B cell (primary cell): ENCODE results near the gene TAS1R1. TPM values are rescaled to one million over a fixed set of nuclear protein-coding genes. Genes with fewer than 3 reads are reported as not detected.

Experiments used
- ATAC-seq: fragments of 200-7000 bp; cut with Tn5 transposase; one replicate; pipeline ENCODE4 v1.10.0; 2021; ENCODE audit warnings: low read depth, mild to moderate bottlenecking, moderate number of reproducible peaks, moderate library complexity
- CTCF ChIA-PET: fragments of 350-600 bp; sonication (Branson Sonifier 250); formaldehyde crosslinking; loops from one replicate; lab custom pipeline; 2021; ENCODE audit warnings: antibody characterized with exemption, inconsistent platforms; lab: Charles Lee
- POLR2A ChIA-PET: fragments of 350-600 bp; sonication (Branson Sonifier 250); formaldehyde crosslinking; loops from one replicate; lab custom pipeline; 2021; ENCODE audit warnings: antibody characterized with exemption; lab: Charles Lee
- DNase-seq: peaks from one replicate; pipeline ENCODE4 v3.0.0; 2013
- H2AFZ ChIP-seq: 2 replicates; pipeline ENCODE4 v1.6.1; 2012; ENCODE audit warnings: mild to moderate bottlenecking, low read depth, low read length; ENCODE audit not compliant: insufficient read depth, poor library complexity, severe bottlenecking
- H3K27ac ChIP-seq, 2 donors: 1 replicate in 1 of 2; 2 replicates in 1 of 2; pipeline ENCODE4 v1.5.1; 2012 to 2013; ENCODE audit warnings: low read length in 2 of 2, mild to moderate bottlenecking in 2 of 2, moderate library complexity in 1 of 2
- H3K27me3 ChIP-seq, 4 experiments: fragments of 200-600 bp in 1 of 4; sonication (generic) in 1 of 4; replicated peaks in 1 of 4; 1 replicate in 2 of 4; 2 replicates in 2 of 4; pipeline versions ENCODE4 v1.6.1 to v1.7.0; 2013 to 2016; ENCODE audit warnings: low read length in 3 of 4, mild to moderate bottlenecking in 2 of 4, mixed read lengths in 1 of 4, moderate library complexity in 1 of 4; ENCODE audit not compliant: insufficient read depth in 4 of 4, control insufficient read depth in 3 of 4; ENCODE audit errors: control extremely low read depth in 1 of 4
- H3K36me3 ChIP-seq, 2 experiments: replicated peaks in 1 of 2; 1 replicate in 1 of 2; 2 replicates in 1 of 2; pipeline versions ENCODE4 v1.6.1 to v1.7.1; 2013; ENCODE audit warnings: low read length in 1 of 2; ENCODE audit not compliant: insufficient read depth in 2 of 2, control insufficient read depth in 1 of 2; ENCODE audit errors: control extremely low read depth in 1 of 2, extremely low read depth in 1 of 2
- H3K4me1 ChIP-seq, 2 donors: fragments of 200-600 bp in 1 of 2; sonication (generic) in 1 of 2; 1 replicate in 1 of 2; 2 replicates in 1 of 2; pipeline versions ENCODE4 v1.5.1 to v1.6.1; 2013 to 2017; ENCODE audit warnings: low read length in 2 of 2; ENCODE audit not compliant: control insufficient read depth in 2 of 2, insufficient read depth in 2 of 2
- H3K4me2 ChIP-seq: replicated peaks from 2 replicates; pipeline ENCODE3; 2012; ENCODE audit warnings: mild to moderate bottlenecking, low read depth, low read length; ENCODE audit not compliant: poor library complexity, severe bottlenecking
- H3K4me3 ChIP-seq, 5 experiments: fragments of 200-600 bp in 1 of 5; sonication (generic) in 1 of 5; 1 replicate in 3 of 5; 2 replicates in 2 of 5; pipeline versions ENCODE4 v1.5.1 to v1.7.0; 2011 to 2016; ENCODE audit warnings: low read length in 4 of 5, mild to moderate bottlenecking in 4 of 5, low read depth in 2 of 5, control low read depth in 1 of 5, moderate library complexity in 1 of 5; ENCODE audit not compliant: insufficient read depth in 1 of 5; ENCODE audit errors: control extremely low read depth in 1 of 5, extremely low read depth in 1 of 5
- H3K79me2 ChIP-seq: fragments of 200-600 bp; sonication (generic); one replicate; pipeline ENCODE4 v1.6.0; 2016; ENCODE audit warnings: low read length; ENCODE audit not compliant: control insufficient read depth, insufficient read depth
- H3K9ac ChIP-seq: fragments of 200-600 bp; sonication (generic); 2 replicates; pipeline ENCODE4 v1.6.1; 2017; ENCODE audit warnings: mild to moderate bottlenecking, low read length, moderate library complexity
- H3K9me3 ChIP-seq, 3 donors: one replicate each; pipeline versions ENCODE4 v1.6.1 to v1.7.1; 2013; ENCODE audit warnings: low read length in 2 of 3; ENCODE audit not compliant: control insufficient read depth in 2 of 3, insufficient read depth in 1 of 3; ENCODE audit errors: control extremely low read depth in 1 of 3
- H4K20me1 ChIP-seq: 2 replicates; pipeline ENCODE4 v1.6.0; 2012; ENCODE audit warnings: mild to moderate bottlenecking, low read length; ENCODE audit not compliant: insufficient read depth, control insufficient read depth, poor library complexity, severe bottlenecking
- H3K27ac Mint-ChIP-seq: one replicate; pipeline ENCODE4 v1.8.0; 2021; ENCODE audit warnings: mixed read lengths
- H3K27me3 Mint-ChIP-seq: one replicate; pipeline ENCODE4 v1.8.0; 2021; ENCODE audit warnings: mixed read lengths
- H3K4me1 Mint-ChIP-seq: one replicate; pipeline ENCODE4 v1.8.0; 2021; ENCODE audit warnings: mixed read lengths
- H3K4me3 Mint-ChIP-seq: one replicate; pipeline ENCODE4 v1.8.0; 2021; ENCODE audit warnings: mixed read lengths
- H3K9me3 Mint-ChIP-seq: one replicate; pipeline ENCODE4 v1.8.0; 2022; ENCODE audit warnings: mixed read lengths; ENCODE audit not compliant: insufficient read depth
- CTCF ChIP-seq: fragments of 200-600 bp; IDR thresholded peaks from one replicate; pipeline ENCODE4 v1.8.0; 2022; ENCODE audit warnings: antibody characterized with exemption, mild to moderate bottlenecking
- EZH2 ChIP-seq: IDR thresholded peaks from 2 replicates; pipeline ENCODE4 v1.6.1; 2012; ENCODE audit warnings: borderline replicate concordance, low read depth, mild to moderate bottlenecking, moderate library complexity, low read length; ENCODE audit not compliant: insufficient read depth, poor library complexity, severe bottlenecking
- WGBS: methylation state at CpG from one replicate; pipeline ENCODE4 v1.1.5; 2013; ENCODE audit warnings: missing lambda C conversion rate; ENCODE audit not compliant: insufficient coverage; 5-methylcytosine and 5-hydroxymethylcytosine counted together
- intact Hi-C: fragments of 100-400 bp; cut with micrococcal nuclease; formaldehyde crosslinking; loops from one replicate; pipeline ENCODE4 v1.10.0; 2022
- polyA plus RNA-seq: library from polyadenylated mRNA; depleted of rRNA; stranded (reverse); fragments of >200 nt; gene quantifications from 2 replicates; pipeline ENCODE4 v1.2.3, GENCODE V29; 2012
- total RNA-seq, 2 donors: library from RNA; stranded (reverse); fragments of 120-200 nt in 1 of 2; gene quantifications; 1 replicate in 1 of 2; 2 replicates in 1 of 2; pipeline versions ENCODE4 v1.2.3 to v1.2.4, GENCODE V29; 2013 to 2022

TAS1R1 gene
- total and polyA plus RNA-seq, 2 donors (not counting 1 experiment from before 2014, with no cell fraction given): 0.09 TPM; not detected in 1

GRCh38 chr1:6603238-6603914, 48.3 kb downstream of the TAS1R1 start:
- Mint-ChIP-seq H3K27me3 (no peaks in the 10 kb centered on the region), H3K9me3 (no peaks in the 10 kb centered on the region), H3K4me3 (peak overlapping the region; percentile 91), H3K27ac (peak overlapping the region; percentile 99), H3K4me1 (peaks cover 38% of the 10 kb centered on the region)
- H3K4me1 ChIP-seq: peaks cover 29 to 43% of the 10 kb centered on the region in 2 donors
- no peaks in the 10 kb centered on the region for H3K36me3 ChIP-seq
- peak overlapping the region; percentile 68 to 94 (median 82) for H3K4me3 ChIP-seq
- H3K27ac ChIP-seq: peak overlapping the region; percentile 94 to 95
- no peaks in the 10 kb centered on the region for H3K9me3 ChIP-seq
- peaks cover 33% of the 10 kb centered on the region for H3K79me2 ChIP-seq
- TF ChIP-seq EZH2: no peak
- TF ChIP-seq CTCF: no peak
- peaks cover 30% of the 10 kb centered on the region for H4K20me1 ChIP-seq
- H3K4me2 ChIP-seq: peak overlapping the region; percentile 100
- peak; percentile 87 for DNase-seq
- peak overlapping the region; percentile 78 for H3K9ac ChIP-seq
- ChIA-PET POLR2A (interaction anchor here (0.5 to 3.4 kb wide), 8 partner anchors 9 to 49 kb away, joined by 3 to 21 read pairs (median 6); partner anchors contain the start of genes NOL9, PHF13, TAS1R1 and THAP3), CTCF (interaction anchor here (1.1 to 5.4 kb wide), 5 partner anchors 13 to 48 kb away, joined by 3 to 33 read pairs (median 7); partner anchors contain the start of genes NOL9, TAS1R1 and THAP3)
- intact Hi-C loops: loop anchor here (1.0 to 2.0 kb wide), 3 partner anchors 10 to 181 kb away; partner anchors contain the start of genes CAMTA1 and PHF13
- WGBS: under 1% methylated on average over 33 of the region's 36 CpGs
- ATAC-seq: peak; percentile 34
- peak overlapping the region; percentile 89 for H2AFZ ChIP-seq
- H3K27me3 ChIP-seq: no peaks in the 10 kb centered on the region
